ENCODE measurements around the gene TMEM141. TPM values are rescaled to one million over a fixed set of nuclear protein-coding genes. Genes with fewer than 3 reads are reported as not detected.
"Not testable (repeated sequence)": the region's sequence is repeated elsewhere in the genome, so short reads cannot be mapped to it uniquely, and the experiment has no call there.

The TMEM141 gene
- polyA plus RNA-seq, 6 donors from 2014 or later, result 29.3 to 47.7 (median 35.7) TPM

DNA sequence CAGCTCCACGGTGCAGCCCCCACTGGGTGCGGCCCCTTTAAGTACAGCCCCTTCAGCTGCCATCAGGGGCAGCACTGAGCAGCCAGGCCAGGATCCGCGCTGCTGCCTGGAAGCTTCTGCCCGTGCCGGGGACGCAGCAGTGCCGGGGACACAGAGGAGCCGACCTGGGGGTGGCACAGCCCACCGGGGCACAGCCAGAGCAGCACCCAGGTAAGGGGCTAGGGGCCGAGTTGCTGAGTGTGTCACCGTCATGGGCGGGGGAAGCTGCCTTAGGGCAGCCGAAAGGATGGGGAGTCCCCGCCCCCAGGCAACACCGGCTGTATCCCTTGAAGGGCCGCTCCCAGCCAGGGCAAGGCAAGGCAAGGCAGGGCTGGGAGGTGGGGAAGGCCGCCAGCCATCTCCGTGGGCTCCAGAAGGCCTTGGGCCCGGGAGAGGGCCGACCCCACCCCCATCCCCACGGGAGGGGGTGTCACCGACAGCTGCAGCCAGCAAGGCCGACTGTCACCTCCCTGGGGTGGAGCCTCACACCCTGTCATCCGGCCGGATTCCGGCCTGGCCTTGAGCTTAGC lies 51.3 kb downstream of the TMEM141 start, which contains the start of gene AJM1:
Gene AJM1 (plus strand): TSS at position 99 of the 569 bp plus-strand sequence. CDS start 1,937 bp downstream, outside the sequence.
- Mint-ChIP-seq H3K4me3 (peak within 1 kb of the TSS; percentile 82 to 92 (median 88)), H3K27ac (peak within 1 kb of the TSS in 4 of 6 donors; percentile 22 to 96 (median 84)), H3K4me1 (peaks cover 10 to 30% (median 10%) of the 10 kb centered on the region in 3 donors), H3K27me3 (peaks cover 0 to 16% (median 2%) of the 10 kb centered on the region in 3 donors)
- DNase-seq, result peak; percentile 79
- not testable (repeated sequence) for H3K9me3 Mint-ChIP-seq, H3K36me3 Mint-ChIP-seq
- ATAC-seq (ENCODE audit: low read depth in 2 of 2), result peak; percentile 88 to 89

Other genes starting within 250 kb of the TMEM141 start
- 1 to 10 TPM in 5 of 6 donors, under 1 TPM in 1; 0.05 to 8.0 (median 2.4) TPM for gene NOTCH1, start 245.3 kb upstream of the TMEM141 start, polyA plus RNA-seq (ENCODE audit: low read depth in 6 of 6)
- under 1 TPM in 2 of 6 donors, not detected in 4; 0.33 TPM for gene EGFL7, start 128.4 kb upstream of the TMEM141 start, polyA plus RNA-seq (ENCODE audit: low read depth in 6 of 6)
- gene AGPAT2, start 103.9 kb upstream of the TMEM141 start, polyA plus RNA-seq (ENCODE audit: low read depth in 6 of 6), result 10 to 100 TPM; 36.1 to 59.9 (median 48.0) TPM
- 10 to 100 TPM in 4 of 6 donors, 1 to 10 TPM in 1, under 1 TPM in 1; 0.91 to 71.6 (median 15.1) TPM for gene DIPK1B, start 78.8 kb upstream of the TMEM141 start, polyA plus RNA-seq (ENCODE audit: low read depth in 6 of 6)
- 10 to 100 TPM; 46.1 to 86.0 (median 65.3) TPM for gene LCN10, start 48.4 kb upstream of the TMEM141 start, polyA plus RNA-seq (ENCODE audit: low read depth in 6 of 6)
- gene LCN6, start 42.8 kb upstream of the TMEM141 start, polyA plus RNA-seq (ENCODE audit: low read depth in 6 of 6), result not detected
- 10 to 100 TPM in 2 of 6 donors, under 1 TPM in 3, not detected in 1; 0.39 to 69.1 (median 0.73) TPM for gene LCN8, start 33.1 kb upstream of the TMEM141 start, polyA plus RNA-seq (ENCODE audit: low read depth in 6 of 6)
- under 1 TPM in 1 of 6 donors, not detected in 5; 0.09 TPM for gene LCN15, start 26.8 kb upstream of the TMEM141 start, polyA plus RNA-seq (ENCODE audit: low read depth in 6 of 6)
- gene CCDC183, start 5.0 kb downstream of the TMEM141 start, polyA plus RNA-seq (ENCODE audit: low read depth in 6 of 6), result 1 to 10 TPM in 1 of 6 donors, under 1 TPM in 1, not detected in 4; 0.24 to 1.7 TPM
- gene RABL6, start 16.6 kb downstream of the TMEM141 start, polyA plus RNA-seq (ENCODE audit: low read depth in 6 of 6), result 10 to 100 TPM in 3 of 6 donors, 1 to 10 TPM in 3; 3.8 to 16.8 (median 9.7) TPM
- gene AJM1, start 51.1 kb downstream of the TMEM141 start, polyA plus RNA-seq (ENCODE audit: low read depth in 6 of 6), result under 1 TPM in 1 of 6 donors, not detected in 5; 0.08 TPM
- gene PHPT1, start 58.1 kb downstream of the TMEM141 start, polyA plus RNA-seq (ENCODE audit: low read depth in 6 of 6), result 10 to 100 TPM; 48.0 to 67.7 (median 49.6) TPM
- not detected for gene MAMDC4, start 61.0 kb downstream of the TMEM141 start, polyA plus RNA-seq (ENCODE audit: low read depth in 6 of 6)
- gene EDF1, start 75.0 kb downstream of the TMEM141 start, polyA plus RNA-seq (ENCODE audit: low read depth in 6 of 6), result 100 to 1,000 TPM; 267 to 324 (median 299) TPM
- gene TRAF2, start 95.2 kb downstream of the TMEM141 start, polyA plus RNA-seq (ENCODE audit: low read depth in 6 of 6), result 10 to 100 TPM; 13.2 to 29.9 (median 18.4) TPM
- 100 to 1,000 TPM in 1 of 6 donors, 10 to 100 TPM in 5; 48.2 to 105 (median 55.1) TPM for gene FBXW5, start 153.4 kb downstream of the TMEM141 start, polyA plus RNA-seq (ENCODE audit: low read depth in 6 of 6)
- not detected for gene C8G, start 153.9 kb downstream of the TMEM141 start, polyA plus RNA-seq (ENCODE audit: low read depth in 6 of 6)
- gene LCN12, start 160.9 kb downstream of the TMEM141 start, polyA plus RNA-seq (ENCODE audit: low read depth in 6 of 6), result not detected
- 1 to 10 TPM in 1 of 6 donors, under 1 TPM in 1, not detected in 4; 0.41 to 1.4 TPM for gene PTGDS, start 186.2 kb downstream of the TMEM141 start, polyA plus RNA-seq (ENCODE audit: low read depth in 6 of 6)
- not detected for gene LCNL1, start 191.6 kb downstream of the TMEM141 start, polyA plus RNA-seq (ENCODE audit: low read depth in 6 of 6)
- 10 to 100 TPM; 31.7 to 39.8 (median 35.6) TPM for gene PAXX, start 201.1 kb downstream of the TMEM141 start, polyA plus RNA-seq (ENCODE audit: low read depth in 6 of 6)
- 1 to 10 TPM in 3 of 6 donors, under 1 TPM in 2, not detected in 1; 0.82 to 2.7 (median 1.1) TPM for gene CLIC3, start 205.2 kb downstream of the TMEM141 start, polyA plus RNA-seq (ENCODE audit: low read depth in 6 of 6)
- 1 to 10 TPM in 3 of 6 donors, under 1 TPM in 2, not detected in 1; 0.63 to 3.9 (median 1.3) TPM for gene ABCA2, start 236.9 kb downstream of the TMEM141 start, polyA plus RNA-seq (ENCODE audit: low read depth in 6 of 6)
- 1 to 10 TPM in 5 of 6 donors, under 1 TPM in 1; 0.93 to 7.4 (median 2.9) TPM for gene FUT7, start 240.7 kb downstream of the TMEM141 start, polyA plus RNA-seq (ENCODE audit: low read depth in 6 of 6)

Data from naive B cell (primary cell).